Gastrocnemius medialis (tissue), 4 donors: ENCODE measurements around the gene PCYT2. TPM values are rescaled to one million over a fixed set of nuclear protein-coding genes. Genes with fewer than 3 reads are reported as not detected.
A peak's percentile ranks its signal among the peaks of the same experiment; 100 is the strongest.

Experiments
- ATAC-seq, 2 donors: fragments of 150-250 bp; one replicate each; pipeline ENCODE4 v1.9.1; 2016
- DNase-seq, 2 donors: peaks; one replicate each; pipeline ENCODE4 v3.0.0-alpha.2; 2019
- H3K27ac ChIP-seq, 4 donors: fragments of 200-600 bp; sonication (generic); 1 replicate in 1 of 4; 2 replicates in 3 of 4; pipeline ENCODE4 v1.5.1; 2016 to 2018; ENCODE audit warnings: mild to moderate bottlenecking in 2 of 4, moderate library complexity in 1 of 4
- H3K27me3 ChIP-seq, 3 donors: fragments of 200-600 bp; sonication (generic) in 2 of 3; 1 replicate in 1 of 3; 2 replicates in 2 of 3; pipeline versions ENCODE4 v1.5.1 to v1.6.0; 2016 to 2019; ENCODE audit warnings: mild to moderate bottlenecking in 1 of 3, moderate library complexity in 1 of 3
- H3K36me3 ChIP-seq, 2 donors: fragments of 200-600 bp; sonication (generic) in 1 of 2; one replicate each; pipeline ENCODE4 v1.5.1; 2017 to 2018
- H3K4me1 ChIP-seq, 2 donors: fragments of 200-600 bp; sonication (generic) in 1 of 2; one replicate each; pipeline ENCODE4 v1.5.1; 2016 to 2017; ENCODE audit warnings: mild to moderate bottlenecking in 2 of 2
- H3K4me3 ChIP-seq, 4 donors: fragments of 200-600 bp; sonication (generic) in 3 of 4; 1 replicate in 1 of 4; 2 replicates in 3 of 4; pipeline ENCODE4 v1.5.1; 2016 to 2019; ENCODE audit warnings: mild to moderate bottlenecking in 2 of 4
- H3K9me3 ChIP-seq, 3 donors: fragments of 200-600 bp; sonication (generic) in 2 of 3; 1 replicate in 1 of 3; 2 replicates in 2 of 3; pipeline ENCODE4 v1.5.1; 2016 to 2019
- CTCF ChIP-seq, 5 experiments: fragments of 450-650 bp in 3 of 5; fragments of 200-600 bp in 2 of 5; sonication (generic) in 2 of 5; IDR thresholded peaks in 4 of 5; conservative IDR thresholded peaks in 1 of 5; 1 replicate in 4 of 5; 2 replicates in 1 of 5; pipeline ENCODE4 v1.5.1; 2016 to 2019; ENCODE audit warnings: antibody characterized with exemption in 5 of 5, mild to moderate bottlenecking in 3 of 5, moderate library complexity in 3 of 5
- POLR2A ChIP-seq, 2 donors: fragments of 450-650 bp; IDR thresholded peaks; one replicate each; pipeline ENCODE4 v1.6.1; 2017; ENCODE audit warnings: antibody characterized with exemption in 2 of 2, mild to moderate bottlenecking in 2 of 2, moderate library complexity in 2 of 2
- in situ Hi-C, 4 donors: fragments of 200-750 bp; cut with MboI; loops; one replicate each; pipeline versions ENCODE4 v1.15.0 to v1.8.0; 2017; ENCODE audit warnings: low sequenced_read_pairs in 4 of 4
- intact Hi-C: fragments of 100-400 bp; cut with DNase I; formaldehyde crosslinking; loops from one replicate; pipeline ENCODE4 v1.15.1; 2023; ENCODE audit warnings: low total_unique reads
- total RNA-seq, 4 donors: library from RNA; depleted of rRNA; stranded (reverse); fragments of >200 nt; gene quantifications; one replicate each; pipeline versions ENCODE4 v1.1.0 to v1.2.3, GENCODE V29; 2016

Gene PCYT2
- total RNA-seq, 4 donors from 2014 or later, result 22.6 to 44.8 (median 37.1) TPM

GRCh38 chr17:81854974-81855774 is 56.0 kb downstream of the PCYT2 start:
- DNase-seq, result peak in 1 of 2 donors; percentile 75
- peak in 3 of 5 experiments; percentile 13 to 51 (median 25) for TF ChIP-seq CTCF (IDR thresholded peaks at IDR 0.05 in 4 of 5, conservative IDR thresholded peaks at IDR 0.05 in 1 of 5)
- TF ChIP-seq POLR2A (IDR thresholded peaks at IDR 0.05), result no peak
- Histone ChIP-seq H3K27me3 (no peaks in the 10 kb centered on the region), H3K36me3 (peaks cover 0 to 71% of the 10 kb centered on the region in 2 donors), H3K27ac (peak overlapping the region; percentile 23 to 86 (median 46)), H3K4me3 (no peak overlapping the region), H3K4me1 (peaks cover 23 to 37% of the 10 kb centered on the region in 2 donors), H3K9me3 (no peaks in the 10 kb centered on the region)
- in situ Hi-C loops (loop anchor here in 1 of 4 donors (5.0 kb wide), 1 partner anchor 33 kb away; no protein-coding TSS in a partner anchor), intact Hi-C loops (loop anchor here (1.0 kb wide), 2 partner anchors 34 to 122 kb away; no protein-coding TSS in a partner anchor)
- peak; percentile 41 to 74 for ATAC-seq

- H3K9me3 ChIP-seq, result no peaks in the 10 kb centered on the region
- in situ Hi-C loops (no loop called here), intact Hi-C loops (no loop called here)
- H3K36me3 ChIP-seq, result peaks cover 0 to 81% of the 10 kb centered on the region in 2 donors
- no peaks in the 10 kb centered on the region for H3K27me3 ChIP-seq
- H3K27ac ChIP-seq, result no peak overlapping the region
- no peak for DNase-seq
- TF ChIP-seq CTCF (IDR thresholded peaks at IDR 0.05 in 4 of 5, conservative IDR thresholded peaks at IDR 0.05 in 1 of 5) (no peak), POLR2A (IDR thresholded peaks at IDR 0.05) (no peak)
- no peak overlapping the region for H3K4me3 ChIP-seq
- no peak for ATAC-seq
- peaks cover 0 to 12% of the 10 kb centered on the region in 2 donors for H3K4me1 ChIP-seq
Observed at GRCh38 chr17:81852237-81852636, 59.0 kb downstream of the PCYT2 start.

GRCh38 chr17:81851423-81851822 is 59.8 kb downstream of the PCYT2 start:
- H3K4me3 ChIP-seq, result no peak overlapping the region
- no peak for ATAC-seq
- in situ Hi-C loops (no loop called here), intact Hi-C loops (no loop called here)
- no peak overlapping the region for H3K27ac ChIP-seq
- no peaks in the 10 kb centered on the region for H3K9me3 ChIP-seq
- peaks cover 0 to 12% of the 10 kb centered on the region in 2 donors for H3K4me1 ChIP-seq
- peaks cover 0 to 84% of the 10 kb centered on the region in 2 donors for H3K36me3 ChIP-seq
- TF ChIP-seq POLR2A (IDR thresholded peaks at IDR 0.05), result no peak
- H3K27me3 ChIP-seq, result no peaks in the 10 kb centered on the region
- no peak for DNase-seq

Other genes with a start within 250 kb of the PCYT2 start
- gene OXLD1, start 244.8 kb downstream of the PCYT2 start, total RNA-seq, result 10 to 100 TPM; 15.5 to 32.2 (median 22.2) TPM
- gene CCDC137, start 244.7 kb downstream of the PCYT2 start, total RNA-seq, result 10 to 100 TPM in 2 of 4 donors, 1 to 10 TPM in 2; 6.7 to 17.1 (median 11.2) TPM
- gene ARL16, start 227.6 kb downstream of the PCYT2 start, total RNA-seq, result 10 to 100 TPM; 12.9 to 23.6 (median 20.0) TPM
- gene HGS, start 227.4 kb downstream of the PCYT2 start, total RNA-seq, result 100 to 1,000 TPM in 3 of 4 donors, 10 to 100 TPM in 1; 62.1 to 150 (median 113) TPM
- gene MRPL12, start 208.0 kb downstream of the PCYT2 start, total RNA-seq, result 100 to 1,000 TPM in 2 of 4 donors, 10 to 100 TPM in 2; 79.1 to 117 (median 94.1) TPM
- 1 to 10 TPM; 3.4 to 9.3 (median 6.7) TPM for gene SLC25A10, start 199.1 kb downstream of the PCYT2 start, total RNA-seq
- gene GCGR, start 107.2 kb downstream of the PCYT2 start, total RNA-seq, result under 1 TPM in 1 of 4 donors, not detected in 3; 0.29 TPM
- gene MCRIP1, start 78.1 kb downstream of the PCYT2 start, total RNA-seq, result 10 to 100 TPM in 3 of 4 donors, 1 to 10 TPM in 1; 8.3 to 36.2 (median 25.2) TPM
- gene PPP1R27, start 76.3 kb downstream of the PCYT2 start, total RNA-seq, result 100 to 1,000 TPM; 245 to 708 (median 400) TPM
- gene P4HB, start 50.9 kb downstream of the PCYT2 start, total RNA-seq, result 100 to 1,000 TPM; 497 to 717 (median 621) TPM
- 100 to 1,000 TPM in 1 of 4 donors, 10 to 100 TPM in 3; 52.1 to 122 (median 64.4) TPM for gene ARHGDIA, start 40.1 kb downstream of the PCYT2 start, total RNA-seq
- 10 to 100 TPM; 40.9 to 65.3 (median 50.7) TPM for gene ALYREF, start 19.8 kb downstream of the PCYT2 start, total RNA-seq
- gene ANAPC11, start 19.7 kb downstream of the PCYT2 start, total RNA-seq, result 100 to 1,000 TPM; 173 to 258 (median 197) TPM
- gene NPB, start 9.2 kb downstream of the PCYT2 start, total RNA-seq, result 1 to 10 TPM in 2 of 4 donors, under 1 TPM in 1, not detected in 1; 0.46 to 1.4 (median 1.1) TPM
- gene SIRT7, start 6.8 kb upstream of the PCYT2 start, total RNA-seq, result 10 to 100 TPM in 1 of 4 donors, 1 to 10 TPM in 3; 7.2 to 11.4 (median 8.3) TPM
- 10 to 100 TPM; 37.1 to 65.5 (median 51.9) TPM for gene MAFG, start 16.3 kb upstream of the PCYT2 start, total RNA-seq
- 10 to 100 TPM in 3 of 4 donors, 1 to 10 TPM in 1; 5.6 to 16.8 (median 11.6) TPM for gene PYCR1, start 25.9 kb upstream of the PCYT2 start, total RNA-seq
- 10 to 100 TPM in 2 of 4 donors, 1 to 10 TPM in 2; 2.9 to 24.9 (median 13.3) TPM for gene MYADML2, start 35.8 kb upstream of the PCYT2 start, total RNA-seq
- 1 to 10 TPM in 3 of 4 donors, not detected in 1; 1.7 to 1.8 (median 1.7) TPM for gene NOTUM, start 49.8 kb upstream of the PCYT2 start, total RNA-seq
- 10 to 100 TPM; 24.0 to 44.7 (median 32.0) TPM for gene ASPSCR1, start 66.2 kb upstream of the PCYT2 start, total RNA-seq
- 10 to 100 TPM; 41.2 to 62.7 (median 57.0) TPM for gene CENPX, start 111.5 kb upstream of the PCYT2 start, total RNA-seq
- 1 to 10 TPM; 1.1 to 5.0 (median 3.8) TPM for gene LRRC45, start 111.9 kb upstream of the PCYT2 start, total RNA-seq
- gene RAC3, start 120.3 kb upstream of the PCYT2 start, total RNA-seq, result 1 to 10 TPM in 1 of 4 donors, under 1 TPM in 1, not detected in 2; 0.42 to 2.0 TPM
- gene DCXR, start 126.3 kb upstream of the PCYT2 start, total RNA-seq, result 100 to 1,000 TPM; 130 to 296 (median 223) TPM
- 10 to 100 TPM; 29.6 to 64.9 (median 49.1) TPM for gene RFNG, start 140.4 kb upstream of the PCYT2 start, total RNA-seq
- gene GPS1, start 140.5 kb upstream of the PCYT2 start, total RNA-seq, result 100 to 1,000 TPM; 119 to 174 (median 137) TPM
- 100 to 1,000 TPM in 2 of 4 donors, 10 to 100 TPM in 2; 54.6 to 119 (median 83.2) TPM for gene DUS1L, start 154.4 kb upstream of the PCYT2 start, total RNA-seq
- gene FASN, start 186.8 kb upstream of the PCYT2 start, total RNA-seq, result 10 to 100 TPM; 16.3 to 34.5 (median 26.3) TPM